ENCODE results near the gene FAM219A.
"Not testable (repeated sequence)": the region's sequence is repeated elsewhere in the genome, so short reads cannot be mapped to it uniquely, and the experiment has no call there.

Gene FAM219A

DNA sequence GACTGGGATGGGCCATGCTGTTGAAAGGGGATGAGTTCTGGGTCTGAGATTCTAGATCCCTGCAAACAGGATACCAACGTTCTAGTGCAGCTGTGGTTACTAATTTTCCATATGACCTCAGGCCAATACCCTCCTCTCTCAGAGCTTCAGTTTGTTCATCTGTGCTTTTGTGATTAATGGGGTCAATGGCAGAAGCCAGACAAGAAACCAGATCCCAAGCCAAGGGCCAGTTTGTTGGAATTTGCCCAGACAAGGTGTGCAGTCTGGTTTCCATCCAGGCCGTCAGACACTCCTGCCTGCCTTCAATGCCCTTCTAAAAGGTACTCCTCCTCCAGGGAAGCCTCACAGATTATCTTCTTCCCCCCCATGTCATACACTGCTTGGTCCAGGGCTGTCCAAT, 93.1 kb downstream of the FAM219A start:
- H3K4me1 ChIP-seq (ENCODE audit: control extremely low read depth in 1 of 4, control insufficient read depth in 4 of 4, insufficient read depth in 4 of 4, low read length in 3 of 4): peaks cover 0 to 10% (median 7%) of the 10 kb centered on the region in 4 experiments
- H3K4me3 ChIP-seq (ENCODE audit: control insufficient read depth in 1 of 7, extremely low read depth in 1 of 7, insufficient read depth in 4 of 7, low read depth in 2 of 7, low read length in 6 of 7): no peak overlapping the region
- no peaks in the 10 kb centered on the region for H3K27me3 ChIP-seq (replicated peaks in 2 of 5; ENCODE audit: control insufficient read depth in 4 of 5, insufficient read depth in 5 of 5, low read length in 4 of 5)
- peaks cover 0 to 2% (median 0%) of the 10 kb centered on the region in 5 experiments for H3K9me3 ChIP-seq (ENCODE audit: control extremely low read depth in 1 of 5, control insufficient read depth in 4 of 5, insufficient read depth in 2 of 5, low read depth in 1 of 5, low read length in 4 of 5)
- CTCF ChIA-PET: interaction anchor here (1.0 kb wide), 1 partner anchor 10 kb away, joined by 3 read pairs; no protein-coding TSS in a partner anchor
- POLR2A ChIA-PET: no interaction called here
- 100% methylated on average over 1 of the region's 2 CpGs for WGBS (ENCODE audit: insufficient coverage)
- H3K27ac ChIP-seq (ENCODE audit: insufficient read depth in 1 of 2, low read depth in 1 of 2, low read length in 2 of 2, poor library complexity in 1 of 2, severe bottlenecking in 2 of 2): no peak overlapping the region
- H3K36me3 ChIP-seq (ENCODE audit: control insufficient read depth in 4 of 4, insufficient read depth in 4 of 4, low read length in 3 of 4): peaks cover 0 to 9% (median 0%) of the 10 kb centered on the region in 4 experiments
- DNase-seq: no peak

GRCh38 chr9:34363619-34364351, 94.6 kb downstream of the FAM219A start:
- ChIA-PET POLR2A (no interaction called here), CTCF (interaction anchor here (0.9 to 1.5 kb wide), 3 partner anchors 9 to 17 kb away, joined by 3 to 4 read pairs (median 3); no protein-coding TSS in a partner anchor)
- H3K9me3 ChIP-seq (ENCODE audit: control extremely low read depth in 1 of 5, control insufficient read depth in 4 of 5, insufficient read depth in 2 of 5, low read depth in 1 of 5, low read length in 4 of 5): peaks cover 0 to 2% (median 0%) of the 10 kb centered on the region in 5 experiments
- H3K27me3 ChIP-seq (replicated peaks in 2 of 5; ENCODE audit: control insufficient read depth in 4 of 5, insufficient read depth in 5 of 5, low read length in 4 of 5): no peaks in the 10 kb centered on the region
- WGBS (ENCODE audit: insufficient coverage): 9% methylated on average over 3 of the region's 13 CpGs
- H3K27ac ChIP-seq (ENCODE audit: insufficient read depth in 1 of 2, low read depth in 1 of 2, low read length in 2 of 2, poor library complexity in 1 of 2, severe bottlenecking in 2 of 2): no peak overlapping the region
- H3K4me3 ChIP-seq (ENCODE audit: control insufficient read depth in 1 of 7, extremely low read depth in 1 of 7, insufficient read depth in 4 of 7, low read depth in 2 of 7, low read length in 6 of 7): peak overlapping the region in 3 of 7 experiments; percentile 13 to 33 (median 25)
- peaks cover 0 to 3% (median 0%) of the 10 kb centered on the region in 4 experiments for H3K36me3 ChIP-seq (ENCODE audit: control insufficient read depth in 4 of 4, insufficient read depth in 4 of 4, low read length in 3 of 4)
- peaks cover 0 to 10% (median 7%) of the 10 kb centered on the region in 4 experiments for H3K4me1 ChIP-seq (ENCODE audit: control extremely low read depth in 1 of 4, control insufficient read depth in 4 of 4, insufficient read depth in 4 of 4, low read length in 3 of 4)
- peak in 1 of 3 donors; percentile 10 for DNase-seq

DNA sequence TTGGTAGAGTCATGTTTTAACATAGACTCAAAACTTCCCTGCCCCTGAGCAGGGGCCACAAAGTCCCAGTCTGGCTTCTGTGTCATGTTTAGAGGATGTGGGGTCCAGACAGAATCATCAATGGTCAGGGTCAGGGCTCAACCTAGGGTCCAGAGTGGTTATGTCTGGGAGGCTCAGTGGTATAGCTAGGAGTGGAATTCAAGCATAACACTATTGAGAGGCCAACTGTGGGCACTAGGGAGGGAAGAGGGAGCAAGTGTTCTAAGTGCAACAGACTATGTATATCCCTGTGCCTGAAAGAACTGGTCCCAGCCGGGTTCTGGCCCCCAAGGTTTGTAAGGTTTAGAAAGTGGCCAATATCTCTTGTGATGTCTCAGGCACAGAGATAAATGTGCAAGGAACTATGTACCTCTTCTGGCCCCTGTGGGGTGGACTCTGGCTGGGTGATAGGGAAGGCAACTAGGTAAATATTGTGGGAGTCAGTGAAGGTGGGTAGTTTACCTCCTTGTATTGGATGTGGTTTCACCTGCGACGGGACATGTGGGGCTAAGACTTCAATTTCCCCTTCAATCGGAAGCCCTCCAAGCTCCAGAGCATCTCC, 95.7 kb downstream of the FAM219A start:
- H3K4me3 ChIP-seq (ENCODE audit: control insufficient read depth in 1 of 7, extremely low read depth in 1 of 7, insufficient read depth in 4 of 7, low read depth in 2 of 7, low read length in 6 of 7): no peak overlapping the region
- H3K27me3 ChIP-seq (replicated peaks in 2 of 5; ENCODE audit: control insufficient read depth in 4 of 5, insufficient read depth in 5 of 5, low read length in 4 of 5): no peaks in the 10 kb centered on the region
- H3K27ac ChIP-seq (ENCODE audit: insufficient read depth in 1 of 2, low read depth in 1 of 2, low read length in 2 of 2, poor library complexity in 1 of 2, severe bottlenecking in 2 of 2): no peak overlapping the region
- CTCF ChIA-PET: interaction anchor here (1.3 kb wide), 1 partner anchor 11 kb away, joined by 4 read pairs; no protein-coding TSS in a partner anchor
- no peak for DNase-seq
- peaks cover 0 to 3% (median 0%) of the 10 kb centered on the region in 5 experiments for H3K9me3 ChIP-seq (ENCODE audit: control extremely low read depth in 1 of 5, control insufficient read depth in 4 of 5, insufficient read depth in 2 of 5, low read depth in 1 of 5, low read length in 4 of 5)
- peaks cover 0 to 10% (median 7%) of the 10 kb centered on the region in 4 experiments for H3K4me1 ChIP-seq (ENCODE audit: control extremely low read depth in 1 of 4, control insufficient read depth in 4 of 4, insufficient read depth in 4 of 4, low read length in 3 of 4)
- WGBS (ENCODE audit: insufficient coverage): 100% methylated on average over 2 of the region's 4 CpGs
- H3K36me3 ChIP-seq (ENCODE audit: control insufficient read depth in 4 of 4, insufficient read depth in 4 of 4, low read length in 3 of 4): peaks cover 0 to under 1% (median 0%) of the 10 kb centered on the region in 4 experiments
- POLR2A ChIA-PET: no interaction called here

- H3K36me3 ChIP-seq (ENCODE audit: control insufficient read depth in 4 of 4, insufficient read depth in 4 of 4, low read length in 3 of 4); POLR2A ChIA-PET; H3K27ac ChIP-seq (ENCODE audit: insufficient read depth in 1 of 2, low read depth in 1 of 2, low read length in 2 of 2, poor library complexity in 1 of 2, severe bottlenecking in 2 of 2); DNase-seq; H3K4me1 ChIP-seq (ENCODE audit: control extremely low read depth in 1 of 4, control insufficient read depth in 4 of 4, insufficient read depth in 4 of 4, low read length in 3 of 4); H3K27me3 ChIP-seq (replicated peaks in 2 of 5; ENCODE audit: control insufficient read depth in 4 of 5, insufficient read depth in 5 of 5, low read length in 4 of 5); H3K4me3 ChIP-seq (ENCODE audit: control insufficient read depth in 1 of 7, extremely low read depth in 1 of 7, insufficient read depth in 4 of 7, low read depth in 2 of 7, low read length in 6 of 7): not testable (repeated sequence)
- CTCF ChIA-PET: interaction anchor here (0.7 kb wide), 1 partner anchor 26 kb away, joined by 3 read pairs; no protein-coding TSS in a partner anchor
- 100% methylated on average over 1 of the region's 1 CpG for WGBS (ENCODE audit: insufficient coverage)
- H3K9me3 ChIP-seq (ENCODE audit: control extremely low read depth in 1 of 5, control insufficient read depth in 4 of 5, insufficient read depth in 2 of 5, low read depth in 1 of 5, low read length in 4 of 5): peaks cover 0 to 24% (median 2%) of the 10 kb centered on the region in 5 experiments
These were observed 105.4 kb downstream of the FAM219A start for GRCh38 chr9:34352957-34353356.

- 96% methylated on average over 6 of the region's 7 CpGs for WGBS (ENCODE audit: insufficient coverage)
- H3K4me3 ChIP-seq (ENCODE audit: control insufficient read depth in 1 of 7, extremely low read depth in 1 of 7, insufficient read depth in 4 of 7, low read depth in 2 of 7, low read length in 6 of 7); H3K27ac ChIP-seq (ENCODE audit: insufficient read depth in 1 of 2, low read depth in 1 of 2, low read length in 2 of 2, poor library complexity in 1 of 2, severe bottlenecking in 2 of 2); H3K27me3 ChIP-seq (replicated peaks in 2 of 5; ENCODE audit: control insufficient read depth in 4 of 5, insufficient read depth in 5 of 5, low read length in 4 of 5); DNase-seq; H3K36me3 ChIP-seq (ENCODE audit: control insufficient read depth in 4 of 4, insufficient read depth in 4 of 4, low read length in 3 of 4); H3K4me1 ChIP-seq (ENCODE audit: control extremely low read depth in 1 of 4, control insufficient read depth in 4 of 4, insufficient read depth in 4 of 4, low read length in 3 of 4); POLR2A ChIA-PET: not testable (repeated sequence)
- H3K9me3 ChIP-seq (ENCODE audit: control extremely low read depth in 1 of 5, control insufficient read depth in 4 of 5, insufficient read depth in 2 of 5, low read depth in 1 of 5, low read length in 4 of 5): peaks cover 0 to 17% (median 2%) of the 10 kb centered on the region in 5 experiments
- CTCF ChIA-PET: interaction anchor here (0.7 kb wide), 1 partner anchor 27 kb away, joined by 3 read pairs; no protein-coding TSS in a partner anchor
These were observed 106.2 kb downstream of the FAM219A start for GRCh38 chr9:34352122-34352652.

- Histone ChIP-seq H3K4me3 (ENCODE audit: control insufficient read depth in 1 of 7, extremely low read depth in 1 of 7, insufficient read depth in 4 of 7, low read depth in 2 of 7, low read length in 6 of 7) (no peak overlapping the region), H3K9me3 (ENCODE audit: control extremely low read depth in 1 of 5, control insufficient read depth in 4 of 5, insufficient read depth in 2 of 5, low read depth in 1 of 5, low read length in 4 of 5) (no peaks in the 10 kb centered on the region), H3K27ac (ENCODE audit: insufficient read depth in 1 of 2, low read depth in 1 of 2, low read length in 2 of 2, poor library complexity in 1 of 2, severe bottlenecking in 2 of 2) (no peak overlapping the region), H3K36me3 (ENCODE audit: control insufficient read depth in 4 of 4, insufficient read depth in 4 of 4, low read length in 3 of 4) (peaks cover 0 to 8% (median 0%) of the 10 kb centered on the region in 4 experiments), H3K27me3 (replicated peaks in 2 of 5; ENCODE audit: control insufficient read depth in 4 of 5, insufficient read depth in 5 of 5, low read length in 4 of 5) (no peaks in the 10 kb centered on the region), H3K4me1 (ENCODE audit: control extremely low read depth in 1 of 4, control insufficient read depth in 4 of 4, insufficient read depth in 4 of 4, low read length in 3 of 4) (no peaks in the 10 kb centered on the region)
- CTCF ChIA-PET: interaction anchor here (3.0 kb wide), 1 partner anchor 14 kb away, joined by 10 read pairs; no protein-coding TSS in a partner anchor
- DNase-seq: no peak
- WGBS (ENCODE audit: insufficient coverage): no CpG with 5 or more reads among the region's 3 CpGs
- POLR2A ChIA-PET: no interaction called here
These were observed 109.0 kb downstream of the FAM219A start for GRCh38 chr9:34349324-34349723.

Measured in common myeloid progenitor, CD34-positive (primary cell).